Pancreas (tissue), 10 donors: ENCODE measurements around the gene HLF. TPM values are rescaled to one million over a fixed set of nuclear protein-coding genes. Genes with fewer than 3 reads are reported as not detected.

Source experiments
- ATAC-seq, 4 donors: fragments of 200-7000 bp; cut with Tn5 transposase; one replicate each; pipeline versions ENCODE4 v1.8.0 to v1.9.1; 2020; ENCODE audit warnings: mild to moderate bottlenecking in 4 of 4, moderate library complexity in 4 of 4
- DNase-seq, 6 donors: peaks; one replicate each; pipeline ENCODE4 v3.0.0-alpha.2; 2020
- FAIRE-seq: peaks from 2 replicates; lab custom pipeline; 2012; peaks lifted over from hg19 to GRCh38; lab: Jason Lieb, UNC
- H3K27ac ChIP-seq, 4 donors: fragments of 200-600 bp; sonication (generic); 1 replicate in 3 of 4; 2 replicates in 1 of 4; pipeline versions ENCODE4 v1.5.0 to v1.8.0; 2020
- H3K27me3 ChIP-seq, 4 donors: fragments of 200-600 bp; one replicate each; pipeline ENCODE4 v1.8.0; 2021
- H3K36me3 ChIP-seq, 3 donors: fragments of 200-600 bp; sonication (generic) in 1 of 3; one replicate each; pipeline versions ENCODE4 v1.5.0 to v1.8.0; 2020 to 2021
- H3K4me1 ChIP-seq, 3 donors: fragments of 200-600 bp; one replicate each; pipeline ENCODE4 v1.8.0; 2021
- H3K4me3 ChIP-seq, 4 donors: fragments of 200-600 bp; sonication (generic) in 2 of 4; one replicate each; pipeline versions ENCODE4 v1.5.0 to v1.8.0; 2020 to 2021
- H3K9me3 ChIP-seq, 4 donors: fragments of 200-600 bp; one replicate each; pipeline ENCODE4 v1.8.0; 2021
- WGBS, 2 donors: extraction: QIAGEN DNeasy Blood & Tissue Kit; methylation state at CpG; one replicate each; pipeline ENCODE4 v1.1.7; 2013; 5-methylcytosine and 5-hydroxymethylcytosine counted together
- intact Hi-C, 3 donors: fragments of 100-400 bp; cut with DNase I; formaldehyde crosslinking; loops; one replicate each; pipeline versions ENCODE4 v1.11.1 to v1.14.2; 2022
- polyA plus RNA-seq, 2 donors: library from polyadenylated mRNA; stranded (reverse); fragments of 200-250 nt; gene quantifications; one replicate each; pipeline ENCODE4 v1.2.3, GENCODE V29; 2013
- total RNA-seq, 6 donors: library from RNA; stranded (reverse); fragmentation: NEBNext Ultra II Directional in 4 of 6; extraction: Animal tissue kit (Norgen Biotek cat#: 25700) in 4 of 6; gene quantifications; one replicate each; pipeline versions ENCODE4 v1.2.1 to v1.2.4, GENCODE V29; 2021 to 2023
- TF ChIP-seq, protein P1 (sequence below), 4 donors: fragments of 200-600 bp; sonication (generic) in 3 of 4; IDR thresholded peaks; one replicate each; pipeline versions ENCODE4 v1.5.0 to v1.8.0; 2021; ENCODE audit warnings: antibody characterized with exemption in 4 of 4
- donor health status: healthy with polysubstance abuse.
- donor health status: DM: no; HTN: no; CAD: no; lungs with moderate emphysema.
- donor health status: DM: no; HTN: no; CAD: no.
- donor health status: control.
- donor health status: control.
- donor health status: Bipolar disorder and iron deficiency.
- donor health status: DM: yes; HTN: yes; CAD: no.
- donor health status: DM: no; HTN: no; CAD: no.
- donor health status: DM: no; HTN: no; CAD: no.
- donor health status: DM: yes; HTN: yes; CAD: no.

Gene HLF
- total and polyA plus RNA-seq, 8 donors = 1.2 to 4.6 (median 2.2) TPM

- Histone ChIP-seq H3K27me3 (no peaks in the 10 kb centered on the region), H3K36me3 (no peaks in the 10 kb centered on the region), H3K4me3 (no peak overlapping the region), H3K27ac (no peak overlapping the region), H3K4me1 (no peaks in the 10 kb centered on the region), H3K9me3 (no peaks in the 10 kb centered on the region)
- DNase-seq (no peak), FAIRE-seq (no peak), ATAC-seq (no peak)
- intact Hi-C loops = no loop called here
- 91 to 95% methylated on average over 1 of the region's 1 CpG for WGBS, 2 donors
- TF ChIP-seq, protein P1, sequence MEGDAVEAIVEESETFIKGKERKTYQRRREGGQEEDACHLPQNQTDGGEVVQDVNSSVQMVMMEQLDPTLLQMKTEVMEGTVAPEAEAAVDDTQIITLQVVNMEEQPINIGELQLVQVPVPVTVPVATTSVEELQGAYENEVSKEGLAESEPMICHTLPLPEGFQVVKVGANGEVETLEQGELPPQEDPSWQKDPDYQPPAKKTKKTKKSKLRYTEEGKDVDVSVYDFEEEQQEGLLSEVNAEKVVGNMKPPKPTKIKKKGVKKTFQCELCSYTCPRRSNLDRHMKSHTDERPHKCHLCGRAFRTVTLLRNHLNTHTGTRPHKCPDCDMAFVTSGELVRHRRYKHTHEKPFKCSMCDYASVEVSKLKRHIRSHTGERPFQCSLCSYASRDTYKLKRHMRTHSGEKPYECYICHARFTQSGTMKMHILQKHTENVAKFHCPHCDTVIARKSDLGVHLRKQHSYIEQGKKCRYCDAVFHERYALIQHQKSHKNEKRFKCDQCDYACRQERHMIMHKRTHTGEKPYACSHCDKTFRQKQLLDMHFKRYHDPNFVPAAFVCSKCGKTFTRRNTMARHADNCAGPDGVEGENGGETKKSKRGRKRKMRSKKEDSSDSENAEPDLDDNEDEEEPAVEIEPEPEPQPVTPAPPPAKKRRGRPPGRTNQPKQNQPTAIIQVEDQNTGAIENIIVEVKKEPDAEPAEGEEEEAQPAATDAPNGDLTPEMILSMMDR (IDR thresholded peaks at IDR 0.05) = no peak
Observed at GRCh38 chr17:55230716-55231115, 34.0 kb upstream of the HLF start.

DNA sequence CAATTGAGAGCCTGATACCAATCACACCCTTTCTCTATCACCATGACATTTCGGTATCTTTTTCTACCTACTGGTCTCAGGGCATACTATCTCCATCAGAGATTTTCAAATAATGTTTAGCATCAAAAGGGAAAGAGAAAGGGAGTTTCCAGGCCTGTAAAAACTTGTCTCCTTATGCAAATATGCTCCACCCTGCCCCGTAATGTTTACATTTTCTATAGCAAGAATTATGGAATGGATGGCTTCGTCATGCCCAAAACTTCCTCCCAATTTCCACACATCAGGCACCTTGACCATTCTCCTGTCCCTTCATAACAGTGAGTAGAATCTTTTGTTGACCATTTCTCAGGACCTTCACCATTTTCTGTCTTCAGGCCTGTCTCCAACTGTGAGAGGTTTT, 30.9 kb upstream of the HLF start:
- H3K9me3 ChIP-seq = no peaks in the 10 kb centered on the region
- no peak for ATAC-seq
- no peak for FAIRE-seq
- H3K4me3 ChIP-seq = no peak overlapping the region
- WGBS, 2 donors = 81 to 88% methylated on average over 3 of the region's 3 CpGs
- H3K36me3 ChIP-seq = no peaks in the 10 kb centered on the region
- TF ChIP-seq, protein P1 (IDR thresholded peaks at IDR 0.05) = no peak
- no peak overlapping the region for H3K27ac ChIP-seq
- DNase-seq = no peak
- H3K27me3 ChIP-seq = no peaks in the 10 kb centered on the region
- H3K4me1 ChIP-seq = peaks cover 0 to 6% (median 2%) of the 10 kb centered on the region in 3 donors
- intact Hi-C loops = no loop called here

DNA sequence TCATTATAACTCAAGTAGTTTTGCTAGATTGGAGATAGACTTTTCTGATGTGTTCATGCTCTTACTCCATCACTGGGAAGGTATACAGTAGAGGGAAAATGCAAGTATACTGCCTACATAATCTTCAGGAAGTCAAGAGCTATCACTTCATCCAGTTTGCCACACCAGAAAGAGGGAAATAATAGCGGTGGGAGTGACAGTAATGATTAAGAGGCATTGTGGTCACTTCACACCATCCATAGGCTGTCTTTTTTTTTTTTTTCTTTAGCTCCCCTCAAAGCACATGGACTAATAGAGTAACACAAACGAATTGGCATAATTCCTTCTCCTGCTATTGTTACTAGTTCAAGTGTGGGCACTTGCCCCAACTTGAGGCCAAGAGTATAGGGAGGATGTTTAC, 28.4 kb upstream of the HLF start:
- no peaks in the 10 kb centered on the region for H3K9me3 ChIP-seq
- intact Hi-C loops = no loop called here
- 59 to 75% methylated on average over 2 of the region's 2 CpGs for whole genome bisulfite sequencing, 2 donors
- no peak for ATAC-seq
- H3K4me3 ChIP-seq = no peak overlapping the region
- DNase-seq = no peak
- FAIRE-seq = no peak
- no peaks in the 10 kb centered on the region for H3K36me3 ChIP-seq
- H3K27ac ChIP-seq = no peak overlapping the region
- H3K27me3 ChIP-seq = no peaks in the 10 kb centered on the region
- peaks cover 0 to 11% (median 6%) of the 10 kb centered on the region in 3 donors for H3K4me1 ChIP-seq
- TF ChIP-seq, protein P1 (IDR thresholded peaks at IDR 0.05) = no peak

- peaks cover 0 to 11% (median 6%) of the 10 kb centered on the region in 3 donors for H3K4me1 ChIP-seq
- WGBS, 2 donors = 53 to 60% methylated on average over 6 of the region's 6 CpGs
- no peak overlapping the region for H3K27ac ChIP-seq
- DNase-seq (no peak), ATAC-seq (no peak), FAIRE-seq (no peak)
- no peaks in the 10 kb centered on the region for H3K36me3 ChIP-seq
- no peaks in the 10 kb centered on the region for H3K27me3 ChIP-seq
- no peak overlapping the region for H3K4me3 ChIP-seq
- no peaks in the 10 kb centered on the region for H3K9me3 ChIP-seq
- TF ChIP-seq, protein P1 (IDR thresholded peaks at IDR 0.05) = no peak
- intact Hi-C loops = no loop called here
Observed at GRCh38 chr17:55237268-55237667, 27.5 kb upstream of the HLF start.

- WGBS, 2 donors = 10 to 14% methylated on average over 6 of the region's 6 CpGs
- FAIRE-seq (no peak), ATAC-seq (peak in 1 of 4 donors; percentile 1), DNase-seq (no peak)
- H3K36me3 ChIP-seq = no peaks in the 10 kb centered on the region
- peaks cover 0 to 11% (median 6%) of the 10 kb centered on the region in 3 donors for H3K4me1 ChIP-seq
- peak overlapping the region; percentile 42 to 63 (median 50) for H3K27ac ChIP-seq
- H3K4me3 ChIP-seq = peak overlapping the region; percentile 34 to 61 (median 46)
- TF ChIP-seq, protein P1 (IDR thresholded peaks at IDR 0.05) = no peak
- intact Hi-C loops = no loop called here
- no peaks in the 10 kb centered on the region for H3K9me3 ChIP-seq
- no peaks in the 10 kb centered on the region for H3K27me3 ChIP-seq
Observed at GRCh38 chr17:55237841-55238178, 26.9 kb upstream of the HLF start.
